SH-SY5Y (cell line): ENCODE data around the gene RAD23B.

Source experiments
- GATA2 ChIP-seq: IDR thresholded peaks from 2 replicates; pipeline ENCODE4 v1.6.1; 2011; ENCODE audit warnings: mild to moderate bottlenecking, low read depth, low read length
- GATA3 ChIP-seq: IDR thresholded peaks from 2 replicates; pipeline ENCODE4 v1.6.1; 2011; ENCODE audit warnings: low read depth, mild to moderate bottlenecking, low read length, moderate library complexity

GRCh38 chr9:107307331-107307730, 24.3 kb downstream of the RAD23B start:
- no peak for TF ChIP-seq GATA3
- no peak for TF ChIP-seq GATA2
